Measurements from ENCODE around the gene MAPK10.
"Not testable (repeated sequence)": the region's sequence is repeated elsewhere in the genome, so short reads cannot be mapped to it uniquely, and the experiment has no call there.

MAPK10 gene

DNA sequence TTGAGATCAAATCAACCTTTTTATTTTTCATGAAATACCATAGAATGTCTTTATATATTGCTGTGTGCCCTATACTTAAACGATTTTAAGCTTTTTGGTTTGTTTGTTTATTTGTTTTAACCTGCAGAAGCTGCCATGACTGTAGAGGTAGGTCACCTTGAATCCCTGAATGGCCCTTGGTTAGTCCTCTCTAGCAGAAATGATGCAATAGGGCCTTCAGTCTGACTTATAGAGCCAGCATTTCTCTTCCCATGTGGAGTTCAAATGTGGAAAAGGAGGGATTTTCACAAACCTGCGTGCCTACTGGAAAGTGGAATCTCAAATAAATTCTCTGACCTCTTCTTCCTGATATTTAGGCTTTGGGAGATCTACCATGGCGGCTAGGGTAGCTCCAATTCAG lies 327.9 kb downstream of the MAPK10 start:
- DNase-seq, result no peak

DNA sequence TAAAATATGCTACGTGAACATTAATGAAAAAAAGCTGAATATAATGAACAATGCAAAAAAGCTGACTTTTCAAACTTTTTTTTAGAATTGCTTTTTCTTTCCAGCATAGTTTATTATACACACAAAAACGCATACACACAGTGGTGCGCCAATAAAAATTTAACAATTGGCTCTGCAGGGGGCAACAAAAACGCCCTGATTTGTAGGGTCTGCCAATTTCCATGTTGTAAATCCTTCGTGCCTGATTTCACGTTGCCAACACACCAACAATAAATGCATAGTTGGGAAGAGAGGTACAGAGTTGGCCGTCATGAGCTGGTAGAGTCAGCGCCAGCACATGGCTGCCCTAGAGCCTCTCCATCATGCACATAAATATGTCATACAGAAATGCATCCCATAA lies 333.1 kb downstream of the MAPK10 start:
- no peak for DNase-seq

DNA sequence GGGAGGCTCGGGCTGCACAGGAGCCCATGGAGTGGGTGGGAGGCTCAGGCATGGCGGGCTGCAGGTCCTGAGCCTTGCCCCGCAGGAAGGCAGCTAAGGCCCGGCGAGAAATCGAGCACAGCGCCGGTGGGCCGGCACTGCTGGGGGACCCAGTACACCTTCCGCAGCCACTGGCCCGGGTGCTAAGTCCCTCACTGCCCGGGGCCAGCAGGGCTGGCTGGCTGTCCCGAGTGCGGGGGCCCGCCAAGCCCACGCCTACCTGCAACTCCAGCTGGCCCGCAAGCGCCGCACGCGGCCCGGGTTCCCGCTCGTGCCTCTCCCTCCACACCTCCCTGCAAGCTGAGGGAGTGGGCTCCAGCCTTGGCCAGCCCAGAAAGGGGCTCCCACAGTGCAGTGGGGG lies 338.2 kb downstream of the MAPK10 start:
- not testable (repeated sequence) for DNase-seq

DNA sequence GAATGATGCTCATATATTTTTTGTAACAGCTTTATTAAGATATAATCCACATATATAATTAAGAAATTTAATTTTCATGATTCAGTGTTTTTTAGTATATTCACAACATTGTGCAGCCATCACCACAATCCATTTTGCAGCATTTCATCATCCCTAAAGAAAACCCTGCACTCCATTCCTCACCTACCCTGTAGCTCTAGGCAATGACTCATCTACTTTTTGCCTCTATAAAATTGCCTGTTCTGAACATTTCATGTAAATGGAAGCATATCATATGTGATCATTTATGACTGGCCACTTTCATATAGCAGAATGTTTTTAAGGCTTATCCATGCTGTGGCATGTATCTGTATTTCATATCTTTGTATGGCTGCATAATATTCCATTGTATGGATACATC lies 339.9 kb downstream of the MAPK10 start:
- DNase-seq, result no peak

DNA sequence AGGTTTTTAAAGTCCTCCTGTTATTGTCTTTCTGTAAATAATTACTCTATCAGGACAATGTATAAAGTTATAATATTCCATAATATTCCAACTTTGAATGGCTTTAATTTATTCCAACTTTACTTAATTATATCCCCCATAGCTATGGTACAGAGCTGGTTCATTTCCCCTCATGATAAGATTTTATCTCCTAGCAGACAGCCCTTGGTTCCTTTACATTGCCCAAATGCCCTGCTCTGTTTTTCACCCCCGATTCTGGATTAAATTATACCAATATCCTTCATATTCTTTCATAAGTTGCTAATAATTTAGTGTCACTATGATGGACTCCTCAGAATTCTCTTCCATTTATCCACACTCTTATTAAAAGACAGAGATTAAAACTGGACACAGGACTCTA lies 340.5 kb downstream of the MAPK10 start:
- no peak for DNase-seq

DNA sequence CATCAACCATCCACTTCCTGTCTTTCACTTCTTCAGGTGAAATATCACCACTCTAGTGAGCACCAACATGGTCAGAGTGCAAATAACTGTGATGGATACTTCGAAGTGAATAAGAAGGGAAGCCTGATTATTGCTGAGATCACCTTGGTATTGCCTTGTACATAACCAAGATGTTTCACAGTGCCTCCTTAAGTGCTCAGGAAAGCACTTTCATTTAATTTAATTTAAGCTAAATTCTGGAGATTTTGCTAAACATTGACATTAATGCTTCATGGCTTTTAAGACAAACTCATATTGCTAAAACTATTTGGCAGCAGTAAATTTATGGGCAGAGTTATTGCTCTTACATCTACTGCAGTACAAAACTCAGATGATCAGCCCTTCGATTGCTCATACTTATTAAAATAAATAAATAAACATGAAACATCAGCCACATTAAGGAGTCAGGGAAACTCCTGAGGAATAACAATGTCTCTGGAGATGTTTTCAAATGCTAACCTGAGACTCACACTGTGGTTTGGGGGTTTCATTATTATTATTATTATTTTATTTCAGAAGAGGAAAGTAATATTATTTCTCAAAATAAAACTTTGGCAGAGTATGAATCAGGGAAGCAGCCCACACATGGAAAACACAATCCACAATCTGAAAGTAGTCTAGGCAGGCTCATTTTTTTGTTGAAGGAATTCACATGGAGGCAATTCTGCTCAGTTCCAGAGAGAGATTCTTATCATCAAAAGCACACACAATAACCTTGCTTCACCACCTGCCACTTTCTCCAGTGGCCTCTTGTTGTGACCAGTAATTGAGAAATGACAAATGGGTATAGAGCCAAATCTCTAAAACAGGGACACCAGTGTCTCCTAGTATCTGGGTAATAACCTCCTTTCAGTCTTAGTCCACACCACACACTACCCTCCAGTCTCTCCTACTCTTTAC lies 344.2 kb downstream of the MAPK10 start:
- no peak for DNase-seq

DNA sequence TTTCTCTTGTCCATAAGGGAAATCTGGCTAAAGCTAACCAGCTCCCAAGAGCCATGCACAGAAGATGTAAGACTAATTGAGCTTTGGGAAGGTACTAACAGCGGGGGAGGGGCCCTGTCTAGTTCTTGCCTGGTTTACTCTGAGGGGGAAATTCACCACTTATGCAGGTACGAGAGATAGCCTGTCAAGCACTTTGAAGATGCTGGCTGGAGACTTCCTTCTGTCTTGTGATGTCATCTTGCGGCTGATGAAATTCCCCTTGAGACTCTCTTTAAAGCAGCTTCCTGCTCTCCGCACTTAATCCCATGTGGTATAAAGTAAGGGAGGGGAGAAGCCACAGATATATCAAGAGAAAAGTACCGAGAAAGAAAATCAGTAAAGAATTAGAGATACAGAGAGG lies 345.3 kb downstream of the MAPK10 start:
- no peak for DNase-seq

DNA sequence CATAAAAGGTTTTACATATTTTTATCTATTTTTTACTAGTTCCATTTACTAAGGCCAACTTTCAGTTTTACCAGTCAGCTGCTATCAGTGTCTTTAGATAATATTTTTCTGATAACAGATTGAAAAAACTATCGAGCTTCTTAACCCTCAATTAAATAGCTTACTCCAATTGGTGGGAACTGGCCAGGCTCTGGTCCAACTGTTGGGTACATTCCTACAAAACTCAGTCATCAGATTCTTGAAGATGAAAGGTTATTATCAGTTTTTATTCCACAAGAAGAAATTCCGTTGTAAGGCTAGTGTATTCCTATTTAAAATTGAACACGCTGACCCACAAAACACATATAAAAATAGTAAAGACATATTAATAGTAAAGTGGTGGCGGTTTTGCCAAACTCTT lies 346.2 kb downstream of the MAPK10 start:
- DNase-seq, result no peak

DNA sequence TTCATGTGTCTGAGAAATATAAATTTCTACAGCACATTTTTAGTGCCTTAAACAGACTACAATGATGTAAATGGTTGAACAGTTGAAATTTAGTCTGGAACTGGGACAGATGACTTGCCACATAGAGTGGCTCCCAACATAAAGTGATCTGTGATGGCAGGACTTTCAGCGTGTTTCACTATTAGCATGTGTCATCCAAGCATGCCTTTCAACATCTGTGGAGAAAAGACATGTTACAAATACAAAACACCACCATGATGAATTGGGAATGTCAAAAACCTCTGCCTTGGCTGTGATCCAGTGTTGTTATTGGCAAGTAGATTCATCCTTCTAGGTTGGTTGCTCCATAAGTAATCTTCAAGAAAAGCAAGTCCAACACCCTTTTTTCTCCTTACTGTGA lies 348.7 kb downstream of the MAPK10 start:
- no peak for DNase-seq

DNA sequence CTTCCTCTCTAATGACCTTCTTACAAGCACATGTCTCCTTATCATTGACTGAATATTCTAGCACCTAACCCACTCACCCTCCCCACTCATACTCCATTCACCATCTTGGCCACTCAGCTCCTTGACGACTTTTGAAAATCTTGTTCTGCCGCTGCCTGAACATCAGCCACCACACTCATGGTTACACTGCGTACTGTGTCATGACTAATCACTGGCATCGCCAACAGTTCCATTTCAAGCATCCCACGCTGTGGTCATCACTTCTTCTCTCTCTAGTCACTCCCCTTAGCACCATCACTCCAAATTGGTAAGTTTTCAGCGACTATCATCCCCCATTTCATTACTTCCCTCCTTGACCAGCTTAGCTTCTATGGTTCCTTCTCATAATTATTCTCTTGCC lies 352.8 kb downstream of the MAPK10 start:
- DNase-seq, result no peak

DNA sequence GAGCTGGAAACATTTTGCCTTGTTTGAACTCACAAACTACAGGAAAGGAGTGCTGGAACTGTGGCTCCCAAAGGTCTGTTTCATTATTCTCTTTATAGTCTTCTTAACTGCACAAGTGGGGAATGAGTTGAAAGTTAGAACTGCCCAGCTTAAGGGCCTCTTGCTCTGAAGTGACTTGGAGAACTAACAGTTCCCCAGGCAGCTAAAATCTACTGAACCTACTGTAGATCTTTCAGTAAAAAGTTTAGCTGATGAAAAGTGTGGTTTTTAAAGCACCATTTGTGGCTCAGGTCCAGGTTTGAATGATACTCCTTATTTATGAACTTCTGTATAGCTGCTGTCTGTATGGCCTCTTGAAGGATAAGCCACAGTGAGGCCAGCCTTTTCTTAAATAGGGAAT lies 353.8 kb downstream of the MAPK10 start:
- DNase-seq, result no peak

DNA sequence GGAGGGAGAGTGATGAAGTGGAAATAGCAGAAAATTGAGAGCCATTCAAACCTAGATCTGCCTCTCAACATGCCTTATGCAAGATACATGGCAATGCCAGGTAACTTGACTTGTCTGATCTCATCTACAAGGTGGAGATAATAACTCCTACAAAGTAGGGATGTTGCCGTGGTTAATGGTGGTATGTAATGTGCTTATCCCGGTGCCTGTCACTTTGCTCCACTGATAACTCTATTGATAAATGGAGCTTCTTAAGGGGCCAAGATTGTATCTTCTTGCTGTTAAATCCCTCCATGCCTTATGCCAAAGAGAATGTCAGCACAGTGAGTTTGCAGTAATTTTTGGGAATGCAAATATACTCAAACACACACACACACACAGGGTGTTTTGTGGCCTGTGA lies 355.8 kb downstream of the MAPK10 start:
- no peak for DNase-seq

DNA sequence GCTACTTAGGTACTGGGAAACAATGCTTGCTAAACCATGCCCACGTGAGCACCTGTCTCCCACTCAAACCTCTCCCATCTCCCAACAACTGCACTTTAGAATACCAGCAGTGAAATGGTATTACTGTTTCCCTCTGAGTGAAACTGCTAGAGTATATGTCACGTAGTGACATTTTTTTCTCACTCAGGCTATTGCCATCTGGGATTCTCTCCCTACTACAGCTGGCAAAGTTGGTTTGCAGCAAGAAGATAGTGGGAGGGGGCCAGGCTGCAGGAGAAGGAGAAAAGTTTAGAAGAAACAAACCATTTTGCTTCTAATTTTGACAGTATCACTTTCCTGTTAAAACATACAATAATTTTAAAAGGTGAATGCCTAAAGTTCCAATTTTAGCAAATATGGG lies 358.3 kb downstream of the MAPK10 start:
- DNase-seq, result no peak

DNA sequence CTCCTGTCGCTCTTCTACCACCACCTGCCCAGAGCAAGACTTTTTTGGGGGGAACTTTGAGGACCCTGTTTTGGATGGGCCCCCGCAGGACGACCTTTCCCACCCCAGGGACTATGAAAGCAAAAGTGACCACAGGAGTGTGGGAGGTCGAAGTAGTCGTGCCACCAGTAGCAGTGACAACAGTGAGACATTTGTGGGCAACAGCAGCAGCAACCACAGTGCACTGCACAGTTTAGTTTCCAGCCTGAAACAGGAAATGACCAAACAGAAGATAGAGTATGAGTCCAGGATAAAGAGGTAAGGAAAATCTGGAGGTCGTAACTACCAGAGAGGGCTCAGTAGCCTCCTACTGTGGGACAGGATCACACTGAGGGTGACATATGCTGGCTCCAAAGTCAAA lies 364.5 kb downstream of the MAPK10 start:
- no peak for DNase-seq

DNA sequence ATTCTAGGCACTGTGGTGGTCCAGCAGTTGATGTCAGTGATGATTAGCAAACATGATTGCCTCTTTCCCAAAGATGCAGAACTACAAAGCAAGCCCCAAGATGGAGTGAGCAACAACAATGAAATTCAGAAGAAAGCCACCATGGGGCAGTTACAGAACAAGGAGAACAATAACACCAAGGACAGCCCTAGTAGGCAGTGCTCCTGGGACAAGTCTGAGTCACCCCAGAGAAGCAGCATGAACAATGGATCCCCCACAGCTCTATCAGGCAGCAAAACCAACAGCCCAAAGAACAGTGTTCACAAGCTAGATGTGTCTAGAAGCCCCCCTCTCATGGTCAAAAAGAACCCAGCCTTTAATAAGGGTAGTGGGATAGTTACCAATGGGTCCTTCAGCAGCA lies 365.3 kb downstream of the MAPK10 start:
- no peak for DNase-seq

DNA sequence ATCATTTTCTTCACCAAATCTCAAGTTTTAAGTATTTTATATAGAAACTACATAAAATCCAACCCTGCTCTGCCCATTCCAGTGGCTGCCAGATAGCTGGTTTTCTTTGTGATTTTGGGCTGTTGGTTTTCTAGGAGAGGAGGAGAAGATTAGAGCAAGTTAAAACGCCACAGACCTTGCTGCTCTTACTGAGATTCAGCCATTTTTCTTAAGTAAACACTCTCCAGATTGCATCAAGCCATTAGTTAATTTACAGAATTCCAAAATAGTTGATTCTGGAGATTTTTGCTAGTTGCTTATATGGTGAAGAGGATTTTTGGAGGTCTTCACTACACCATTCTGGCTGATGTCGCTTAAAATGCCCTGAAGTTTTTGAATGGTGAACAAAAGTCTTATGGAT lies 366.2 kb downstream of the MAPK10 start:
- no peak for DNase-seq

DNA sequence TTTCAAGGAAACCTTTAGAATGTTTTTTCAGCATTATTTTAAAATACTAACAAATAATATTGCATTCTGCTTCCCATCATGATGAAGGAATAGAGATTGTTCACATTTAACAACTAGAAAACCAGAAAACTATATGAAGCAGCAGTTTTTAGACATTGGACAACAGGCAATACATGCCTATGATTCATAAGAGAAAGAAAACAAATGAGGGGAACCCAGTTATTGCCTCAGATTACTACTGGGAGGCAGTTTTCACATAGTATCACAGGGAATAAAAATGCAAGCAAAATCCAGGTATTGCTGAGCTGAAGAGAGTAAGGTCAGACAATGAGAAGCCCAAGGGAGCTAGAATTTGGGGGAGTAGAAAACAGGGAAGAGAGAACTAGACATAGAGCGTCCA lies 373.6 kb downstream of the MAPK10 start:
- DNase-seq, result no peak

DNA sequence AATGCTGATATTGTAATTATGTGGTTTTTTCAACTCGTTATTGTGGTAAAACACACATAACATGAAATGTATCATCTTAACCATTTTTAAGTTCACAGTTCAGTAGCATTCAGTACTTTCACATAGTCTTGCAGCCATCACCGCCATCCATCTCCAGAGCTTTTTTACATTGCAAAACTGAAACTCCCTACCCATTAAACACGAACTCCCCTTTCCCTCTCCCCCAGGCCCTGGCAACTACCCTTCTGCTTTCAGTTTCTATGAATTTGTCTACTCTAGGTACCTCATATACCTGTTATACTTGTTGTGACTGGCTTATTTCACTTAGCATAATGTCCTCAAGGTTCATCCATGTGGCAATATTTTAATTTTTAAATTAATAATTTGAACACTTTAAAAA lies 380.6 kb downstream of the MAPK10 start:
- DNase-seq, result no peak

DNA sequence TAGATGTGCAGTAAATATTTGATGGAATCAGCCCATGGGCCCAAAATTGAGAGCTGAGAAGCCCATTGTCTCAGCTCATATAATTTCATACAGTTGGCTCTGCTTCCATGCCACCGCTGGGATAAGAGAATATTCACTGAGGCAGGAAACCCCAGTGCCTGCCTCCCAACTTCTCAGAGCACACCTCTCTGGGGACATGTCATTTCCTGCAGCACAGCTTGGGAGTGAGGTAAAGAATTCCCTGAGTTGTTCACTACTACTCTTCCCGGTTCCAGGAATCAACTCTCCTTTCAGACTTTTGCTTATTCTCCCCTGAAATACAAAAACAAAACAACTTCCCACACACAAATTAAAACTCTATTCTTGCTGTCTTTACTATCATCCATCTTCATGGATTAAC lies 389.3 kb downstream of the MAPK10 start:
- no peak for DNase-seq

DNA sequence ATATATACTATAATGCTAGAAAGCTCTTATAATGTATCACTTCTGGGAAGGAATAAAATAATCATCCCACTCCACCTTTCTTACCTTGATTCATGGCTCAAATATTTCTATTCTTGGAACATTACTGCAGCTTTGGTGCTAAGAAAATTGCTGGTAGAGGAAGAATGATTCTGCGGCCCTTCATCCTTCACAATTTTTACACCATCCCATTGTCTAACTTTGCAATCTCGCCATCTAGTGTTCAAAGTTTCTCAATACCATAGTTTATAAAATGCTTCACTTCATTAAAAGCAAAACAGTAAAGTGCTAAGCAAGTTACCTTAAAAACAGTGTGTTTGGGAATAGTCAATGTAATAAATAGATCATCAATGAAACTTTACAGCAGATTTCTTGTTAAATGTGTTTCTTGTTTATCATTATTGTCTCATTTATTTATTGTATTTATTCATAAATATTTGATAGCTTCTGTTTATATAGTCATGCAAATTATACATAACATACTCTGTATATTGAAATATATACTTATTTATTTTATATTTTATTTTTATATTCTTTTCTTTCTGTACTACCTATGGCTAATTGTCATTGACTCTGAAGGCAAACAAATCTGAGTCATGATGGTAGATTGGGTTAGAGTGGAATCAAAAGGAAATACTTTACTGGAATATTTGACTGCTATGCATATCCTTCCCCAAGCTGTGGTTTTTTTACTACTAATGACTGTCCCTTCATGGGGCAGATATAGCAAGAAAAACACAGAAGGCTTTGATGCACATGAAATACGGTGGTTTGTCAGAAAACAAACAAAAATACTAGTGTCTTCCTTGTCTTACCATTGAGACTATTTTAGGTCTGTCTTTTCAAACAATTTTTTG lies 390.7 kb downstream of the MAPK10 start:
- DNase-seq, result no peak

DNA sequence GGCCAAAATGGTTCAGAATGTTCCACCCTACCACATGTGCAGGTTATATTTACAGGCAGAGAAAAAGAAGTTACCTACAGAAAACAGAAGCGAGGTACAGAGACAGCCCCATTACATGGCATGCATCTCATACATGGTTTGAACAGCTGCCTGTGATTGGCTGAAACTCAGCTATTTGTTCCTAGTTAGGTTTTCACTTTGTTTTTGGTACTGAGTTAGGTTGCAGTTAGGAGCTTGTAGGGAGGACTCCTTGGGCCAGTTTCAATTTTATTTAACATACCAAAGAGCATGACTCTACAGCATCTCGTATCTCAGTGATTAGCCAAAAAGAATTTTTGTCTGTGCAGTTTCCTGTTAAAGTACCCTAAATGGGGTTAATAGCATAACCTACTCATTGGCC lies 392.0 kb downstream of the MAPK10 start:
- DNase-seq, result no peak

DNA sequence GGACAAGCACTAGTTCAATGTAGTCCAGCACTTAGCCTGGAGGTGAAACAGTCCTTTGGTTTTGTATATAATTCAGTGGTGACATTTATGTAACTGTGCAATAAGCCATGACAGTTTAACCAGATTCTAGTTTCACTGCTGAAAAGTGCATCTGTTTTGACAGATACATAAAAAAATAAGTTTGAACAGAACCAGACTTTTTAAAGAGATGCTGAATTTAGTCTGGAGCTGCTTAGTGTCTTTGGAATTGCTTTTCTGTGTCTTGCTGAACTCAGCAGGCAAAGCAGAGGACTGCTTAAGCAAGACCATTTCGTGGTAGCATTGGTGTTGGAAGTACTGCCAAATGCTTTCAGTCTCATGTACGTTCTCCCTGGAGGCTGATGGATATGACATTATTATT lies 393.5 kb downstream of the MAPK10 start:
- DNase-seq, result no peak

DNA sequence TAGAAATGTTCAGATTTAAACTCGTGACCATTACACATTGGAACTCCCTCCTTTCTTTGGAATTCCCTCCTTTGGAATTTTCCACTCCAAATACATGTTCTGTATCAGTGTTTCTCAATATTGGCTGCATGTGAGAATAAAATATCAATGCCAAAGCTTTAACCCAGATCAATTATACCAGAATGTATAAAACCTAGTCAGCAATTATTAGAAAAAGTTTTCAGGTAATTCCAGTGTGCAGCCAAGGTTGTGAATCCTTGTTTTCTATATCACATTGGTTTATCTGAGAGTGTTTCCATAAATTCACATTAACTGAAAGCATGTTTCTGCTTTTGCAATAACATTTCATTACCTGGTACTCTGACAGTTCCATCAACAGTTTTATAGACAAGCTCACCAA lies 394.3 kb downstream of the MAPK10 start:
- DNase-seq, result no peak

DNA sequence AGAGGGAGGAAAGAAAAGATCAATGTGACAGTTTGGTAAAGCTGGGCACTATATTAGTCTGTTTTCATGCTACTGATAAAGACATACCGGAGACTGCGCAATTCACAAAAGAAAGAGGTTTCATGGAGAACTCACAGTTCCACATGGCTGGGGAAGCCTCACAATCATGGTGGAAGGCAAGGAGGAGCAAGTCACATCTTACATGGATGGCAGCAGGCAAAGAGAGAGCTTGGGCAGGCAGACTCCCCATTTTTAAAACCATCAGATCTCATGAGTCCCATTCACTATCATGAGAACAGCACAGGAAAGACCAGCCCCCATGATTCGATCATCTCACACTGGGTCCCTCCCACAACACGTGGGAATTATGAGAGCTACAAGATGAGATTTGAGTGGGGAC lies 394.8 kb downstream of the MAPK10 start:
- not testable (repeated sequence) for DNase-seq
